Kidney capillary endothelial cell (primary cell): ENCODE results near the gene CDK5R1.
A peak's percentile ranks its signal among the peaks of the same experiment; 100 is the strongest.
"Not testable (repeated sequence)": the region's sequence is repeated elsewhere in the genome, so short reads cannot be mapped to it uniquely, and the experiment has no call there.

ENCODE experiments used
- DNase-seq: peaks from one replicate; pipeline ENCODE4 v3.0.0-alpha.2; 2018; ENCODE audit warnings: low spot score

Gene CDK5R1

DNA sequence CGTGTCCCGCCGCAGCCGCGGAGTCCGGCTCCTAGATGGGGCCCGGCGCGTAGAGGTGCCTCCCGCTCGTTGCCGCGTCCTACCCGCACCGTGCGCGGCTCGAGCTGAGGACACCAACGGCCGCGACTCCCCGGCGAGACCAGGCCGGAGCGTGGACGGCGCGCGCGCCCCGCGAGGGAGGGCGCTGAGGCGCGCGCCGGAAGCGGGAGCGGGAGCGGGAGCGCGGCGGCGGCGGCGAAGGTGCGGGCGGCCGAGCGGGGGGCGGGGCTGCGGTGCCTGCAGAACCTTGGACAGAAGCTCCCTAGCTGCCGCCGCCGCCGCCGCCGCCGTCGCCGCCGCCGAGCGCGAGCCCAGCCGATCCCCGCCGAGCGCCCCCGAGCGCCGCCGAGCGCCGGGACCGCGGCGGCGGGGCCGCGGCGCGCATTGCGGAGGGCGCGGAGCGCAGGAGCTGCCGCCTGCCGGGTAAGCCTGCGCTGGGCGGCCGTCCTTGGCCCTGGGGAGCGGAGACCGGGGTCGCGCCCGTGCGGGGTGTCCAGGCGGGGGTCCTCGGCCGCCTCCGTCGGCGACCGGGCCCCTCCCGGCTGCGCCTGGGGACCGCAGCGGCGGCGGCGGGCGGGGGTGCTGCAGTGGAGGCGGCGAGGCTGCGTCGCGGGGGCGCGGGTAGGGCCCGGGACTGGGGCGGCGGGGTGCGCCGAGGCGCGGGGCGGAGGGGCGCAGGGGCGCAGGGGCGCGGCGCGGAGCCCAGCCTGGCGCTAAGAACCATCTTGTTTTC lies at the start of gene CDK5R1:
TSS of gene CDK5R1 (plus strand) at position 293 of the 772 bp plus-strand sequence. CDS start 628 bp downstream, outside the sequence.
- DNase-seq, result peak; percentile 44

DNA sequence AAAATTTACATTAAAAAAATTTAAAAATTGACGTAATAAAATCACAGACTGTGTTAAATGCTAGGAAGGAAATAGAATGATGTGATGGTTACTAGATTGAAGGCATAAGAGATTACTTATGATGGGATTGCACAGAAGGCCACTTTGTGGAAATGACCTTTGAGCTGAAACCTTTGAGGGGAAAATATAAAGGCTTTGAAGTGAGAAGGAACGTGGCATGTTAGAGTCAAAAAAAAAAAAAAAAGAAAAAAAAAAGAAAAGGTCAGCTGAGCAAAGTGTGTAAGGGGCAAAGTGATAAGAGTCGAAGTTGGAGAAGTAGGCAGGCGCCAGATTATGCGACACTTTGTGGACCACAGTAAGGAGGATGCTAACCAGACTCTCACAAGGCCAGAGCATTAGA lies 46.1 kb upstream of the CDK5R1 start:
- no peak for DNase-seq

DNA sequence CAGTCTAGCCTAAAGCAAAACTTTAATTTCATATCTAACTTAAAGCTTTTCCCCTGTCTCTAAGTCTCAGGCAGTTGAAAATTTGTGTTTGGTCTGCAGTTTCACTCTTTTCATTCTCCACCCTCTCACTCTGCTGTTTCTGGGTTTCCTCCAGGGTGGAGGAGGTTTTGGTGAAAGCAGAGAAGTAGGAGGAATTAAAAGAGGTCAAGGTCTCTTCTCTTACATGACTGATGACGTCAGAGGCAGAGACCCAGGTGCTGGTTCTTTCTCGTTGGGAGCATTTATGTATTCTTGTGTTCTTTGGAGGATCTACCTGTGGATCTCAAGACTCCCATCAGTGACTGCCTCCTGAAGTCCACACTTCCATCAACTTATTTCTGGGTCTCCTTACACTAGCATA lies 44.9 kb upstream of the CDK5R1 start:
- DNase-seq, result no peak

DNA sequence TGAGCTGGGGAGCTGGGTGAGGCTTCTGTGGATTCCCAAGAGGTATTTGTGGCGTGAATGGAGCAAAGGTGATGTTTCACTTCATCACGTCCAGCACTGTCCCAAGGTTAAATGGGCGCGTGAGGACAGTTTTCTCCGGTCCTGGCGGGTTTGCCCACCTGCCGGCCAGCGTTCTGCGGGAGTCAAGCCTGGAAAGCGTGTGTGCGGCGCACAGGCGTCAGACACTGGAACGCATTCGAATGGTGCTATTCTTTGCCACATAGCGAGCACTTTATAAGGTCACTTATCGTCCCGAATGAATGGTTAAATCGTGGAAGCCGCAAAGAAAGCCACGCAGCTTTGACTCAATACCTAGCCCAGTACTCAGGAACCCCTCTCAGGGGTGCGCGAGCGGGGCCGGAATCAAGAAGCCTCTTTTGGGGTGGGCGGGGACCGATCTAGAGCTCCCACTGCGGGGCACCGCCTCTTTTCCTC lies 42.9 kb upstream of the CDK5R1 start:
- DNase-seq, result no peak

DNA sequence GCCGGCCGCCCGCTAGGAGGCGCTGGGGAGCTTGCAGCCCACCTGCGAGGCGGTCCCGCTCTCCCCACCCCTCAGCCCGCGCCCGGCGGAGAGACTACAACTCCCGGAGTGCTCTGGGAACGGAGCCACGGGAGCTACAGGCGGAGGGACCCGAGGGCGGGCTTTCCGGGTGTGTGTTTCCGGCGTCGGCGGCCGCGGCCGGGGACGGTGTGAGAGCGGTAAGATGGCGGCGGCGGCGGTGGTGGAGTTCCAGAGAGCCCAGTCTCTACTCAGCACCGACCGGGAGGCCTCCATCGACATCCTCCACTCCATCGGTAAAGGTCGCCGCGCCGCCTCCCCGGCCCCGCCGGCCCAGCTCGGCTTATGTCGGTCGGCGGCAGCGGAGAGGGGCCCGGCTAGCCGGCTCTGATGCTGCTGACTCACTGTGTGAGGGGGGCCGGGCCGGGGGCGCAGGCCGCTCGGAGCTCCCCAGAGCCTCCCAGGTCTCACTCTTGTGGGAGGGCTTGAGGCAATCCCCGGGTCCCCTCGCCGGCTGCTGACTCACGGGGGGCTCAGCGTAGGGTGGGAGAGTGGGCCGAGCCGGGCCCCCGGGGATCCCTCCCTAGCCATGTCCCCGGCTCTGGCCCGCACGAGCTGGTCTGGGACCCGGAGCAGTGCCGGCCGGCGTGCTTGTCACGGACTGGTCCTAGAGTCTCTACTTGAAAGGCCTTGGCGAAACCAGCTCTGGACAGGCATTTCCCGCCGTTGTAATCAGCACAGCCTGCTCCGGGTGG lies 42.3 kb upstream of the CDK5R1 start, which contains the start of gene PSMD11:
TSS of gene PSMD11 (plus strand) at position 210 of the 773 bp plus-strand sequence. CDS start at position 224, 14 bp downstream.
- peak; percentile 96 for DNase-seq

DNA sequence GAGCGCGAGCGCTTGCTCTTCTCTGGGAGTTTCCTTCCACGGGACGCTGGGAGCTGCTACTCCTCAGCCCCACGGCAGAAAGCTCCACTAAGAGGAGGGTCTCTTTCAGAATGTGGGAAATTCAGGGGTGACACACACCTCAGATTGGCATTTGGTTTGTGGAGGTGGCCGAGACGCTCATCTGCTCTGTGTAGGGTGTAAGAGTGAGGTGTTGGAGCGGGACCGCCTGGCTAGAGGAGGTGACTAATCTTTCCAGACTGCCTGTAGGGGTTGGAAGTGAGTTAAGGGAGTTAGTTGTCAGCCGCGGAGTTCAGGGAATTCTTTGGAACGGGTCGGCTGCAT lies 41.7 kb upstream of the CDK5R1 start:
- peak; percentile 71 for DNase-seq

DNA sequence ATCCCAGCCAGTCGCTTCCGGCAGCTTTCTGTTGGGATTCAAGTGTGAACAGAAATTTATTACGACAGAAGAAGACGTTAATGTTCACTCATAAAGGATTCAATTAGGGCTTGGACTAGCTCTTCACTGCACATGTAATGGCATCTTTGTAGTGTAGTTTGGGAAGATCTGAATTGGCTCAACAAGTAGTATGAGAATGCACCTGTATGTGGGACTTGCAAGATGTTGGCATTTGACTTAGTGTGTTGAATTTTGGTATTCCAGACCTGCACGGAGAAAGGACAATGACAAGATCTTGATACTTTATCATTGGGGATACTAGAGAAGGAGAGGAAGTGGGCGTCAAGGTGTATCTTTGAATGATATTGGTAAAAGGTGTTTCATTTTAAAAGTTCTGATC lies 41.3 kb upstream of the CDK5R1 start:
- DNase-seq, result no peak

DNA sequence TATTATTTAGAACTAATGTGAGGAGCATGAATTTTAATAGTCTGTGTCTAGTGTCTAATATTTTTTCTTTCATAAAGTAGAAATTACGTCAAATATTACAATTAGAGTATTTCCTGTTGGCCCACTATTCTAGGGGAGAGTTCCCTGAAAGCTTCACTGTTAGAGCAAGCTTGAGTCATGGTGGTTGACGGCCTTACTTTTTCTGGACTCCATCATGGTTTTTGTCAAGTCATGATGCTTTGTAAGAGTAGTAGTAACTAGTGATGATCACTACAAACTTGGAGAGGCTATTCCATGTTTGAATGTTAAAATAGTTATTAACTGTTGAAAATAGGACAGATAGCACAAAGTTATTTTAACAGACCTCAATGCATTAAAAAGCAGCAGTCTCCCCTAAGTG lies 40.8 kb upstream of the CDK5R1 start:
- peak; percentile 18 for DNase-seq

DNA sequence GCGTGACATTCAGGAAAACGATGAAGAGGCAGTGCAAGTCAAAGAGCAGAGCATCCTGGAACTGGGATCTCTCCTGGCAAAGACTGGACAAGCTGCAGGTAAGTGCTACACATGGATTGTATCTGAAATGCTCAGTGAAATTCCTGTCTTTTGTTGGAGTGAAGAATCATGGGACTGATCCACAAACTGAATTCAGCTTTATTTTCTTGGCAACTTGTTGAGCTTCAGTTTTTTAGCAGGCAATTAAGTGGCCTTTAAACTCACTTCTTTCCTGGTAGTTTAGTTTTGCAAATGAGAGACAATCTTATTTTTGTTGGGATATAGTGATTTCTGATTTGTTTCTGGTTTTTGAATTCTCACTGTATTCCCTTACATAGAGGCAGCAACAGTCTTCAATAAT lies 39.8 kb upstream of the CDK5R1 start:
- no peak for DNase-seq

DNA sequence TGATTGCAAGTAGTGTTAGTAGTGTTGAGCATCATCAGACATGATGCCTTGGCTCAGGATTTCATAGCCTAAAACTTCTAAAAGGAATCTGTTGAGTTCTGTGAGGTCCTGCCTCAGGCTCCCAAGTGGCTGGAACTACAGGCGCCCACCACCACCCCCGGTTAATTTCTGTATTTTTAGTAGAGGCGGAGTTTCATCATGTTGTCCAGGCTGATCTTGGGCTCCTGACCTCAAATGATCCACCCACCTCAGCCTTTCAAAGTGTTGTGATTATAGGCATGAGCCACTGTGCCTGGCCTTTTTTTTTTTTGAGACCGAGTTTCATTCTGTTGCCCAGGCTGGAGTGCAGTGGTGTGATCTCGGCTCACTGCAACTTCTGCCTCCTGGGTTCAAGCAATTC lies 36.8 kb upstream of the CDK5R1 start:
- no peak for DNase-seq

DNA sequence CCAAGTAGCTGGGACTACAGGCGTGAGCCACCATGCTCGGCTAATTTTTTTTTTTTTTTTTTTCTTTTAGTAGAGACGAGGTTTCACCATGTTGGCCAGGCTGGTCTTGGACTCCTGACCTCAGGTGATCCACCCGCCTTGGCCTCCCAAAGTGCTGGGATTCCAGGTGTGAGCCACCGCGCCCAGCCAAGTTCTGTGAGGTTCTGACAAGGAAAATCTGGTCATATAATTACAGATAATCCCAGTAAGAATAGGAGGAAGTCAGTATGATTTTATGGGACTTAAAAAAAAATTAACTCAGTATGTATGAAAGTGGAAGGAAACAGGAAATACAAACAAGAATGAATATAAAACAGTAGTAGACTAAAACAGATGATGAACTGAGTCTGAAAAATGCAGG lies 36.4 kb upstream of the CDK5R1 start:
- not testable (repeated sequence) for DNase-seq

DNA sequence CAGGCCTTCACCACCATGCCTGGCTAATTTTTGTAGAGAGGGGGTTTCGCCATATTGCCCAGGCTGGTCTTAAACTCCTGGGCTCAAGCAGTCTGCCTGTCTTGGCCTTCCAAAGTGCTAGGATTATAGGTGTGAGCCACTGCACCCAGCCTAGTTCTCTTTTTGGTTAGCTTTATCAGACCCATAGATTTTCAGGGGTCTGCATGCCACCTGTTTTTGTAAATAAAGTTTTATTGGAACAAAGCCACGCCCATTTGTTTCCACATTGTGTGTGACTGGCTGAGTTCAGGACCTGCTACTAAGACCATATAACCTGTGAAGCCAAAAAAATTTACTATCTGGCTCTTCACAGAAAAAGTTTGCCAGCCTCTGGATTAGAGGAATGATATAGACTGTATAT lies 34.9 kb upstream of the CDK5R1 start:
- no peak for DNase-seq

DNA sequence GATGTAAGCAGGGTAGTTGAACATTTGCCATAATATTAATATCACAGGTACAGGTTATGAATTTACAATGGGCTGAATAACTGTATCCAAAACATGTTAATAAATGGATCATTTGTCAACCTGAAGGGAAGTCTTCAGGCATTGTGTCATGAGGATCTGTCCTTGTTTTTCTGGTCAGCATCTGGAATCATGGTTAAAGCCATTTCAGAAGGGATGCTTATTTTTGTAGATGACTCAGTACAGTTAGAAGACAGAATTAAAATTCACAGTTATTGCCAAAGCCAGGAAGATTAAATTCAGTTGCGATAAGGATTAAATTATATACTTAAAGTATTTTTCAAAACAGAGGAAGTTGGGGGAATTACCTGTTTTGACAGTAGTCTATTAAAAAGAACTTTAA lies 34.5 kb upstream of the CDK5R1 start:
- DNase-seq, result no peak

DNA sequence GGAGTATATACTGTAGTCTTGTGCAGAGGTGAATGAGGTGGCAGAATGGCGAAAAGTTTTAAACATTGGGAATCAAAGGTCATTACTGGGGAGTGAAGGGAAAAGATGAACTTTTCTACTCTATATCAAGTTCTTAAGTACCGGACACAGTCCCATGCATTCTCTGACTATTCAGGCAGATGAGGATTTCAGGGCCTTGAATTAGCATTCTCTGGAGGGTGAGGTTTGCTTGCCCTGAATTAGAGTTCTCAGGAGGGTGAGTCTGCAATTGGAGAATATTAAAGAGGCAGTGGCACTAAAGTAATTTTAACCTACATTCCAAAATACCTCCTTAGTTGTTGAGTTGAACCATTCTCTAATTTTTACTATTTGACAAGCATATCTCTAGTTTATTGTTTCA lies 33.4 kb upstream of the CDK5R1 start:
- no peak for DNase-seq

DNA sequence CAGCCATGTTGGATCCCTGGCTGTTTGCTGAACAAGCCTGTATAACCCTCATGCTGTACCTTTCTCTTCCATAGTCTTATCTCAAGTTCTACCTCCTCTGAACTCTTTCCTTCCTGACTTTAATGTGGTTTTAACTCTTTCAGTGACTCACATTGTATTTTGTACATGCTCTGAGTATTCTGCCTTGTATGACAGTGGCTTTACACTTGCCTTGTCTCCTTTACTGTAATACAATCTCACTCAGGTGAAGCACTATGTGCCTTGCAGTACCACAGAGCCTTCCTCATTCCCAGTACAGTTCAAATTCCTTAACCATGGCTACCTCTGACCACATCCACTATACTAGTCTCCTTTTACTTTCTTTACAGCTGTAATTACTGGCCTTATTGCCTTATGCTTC lies 28.4 kb upstream of the CDK5R1 start:
- DNase-seq, result no peak

DNA sequence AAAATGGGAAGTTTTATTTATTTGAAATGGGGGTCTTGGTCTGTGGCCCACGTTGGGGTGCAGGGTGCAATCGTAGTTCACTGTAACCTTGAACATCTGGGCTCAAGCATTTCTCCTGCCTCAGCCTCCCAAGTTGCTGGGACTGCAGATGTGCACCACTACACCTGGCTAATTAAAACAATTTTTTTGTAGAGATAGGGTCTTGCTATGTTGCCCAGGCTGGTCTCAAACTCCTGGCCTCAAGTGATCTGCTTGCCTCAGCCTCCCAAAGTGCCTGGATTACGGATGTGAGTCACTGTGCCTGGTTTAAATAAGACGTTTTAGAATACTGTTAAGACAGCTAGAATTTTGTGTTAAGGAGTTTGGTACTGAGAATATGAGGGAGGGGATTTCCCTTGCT lies 26.7 kb upstream of the CDK5R1 start:
- DNase-seq, result no peak

DNA sequence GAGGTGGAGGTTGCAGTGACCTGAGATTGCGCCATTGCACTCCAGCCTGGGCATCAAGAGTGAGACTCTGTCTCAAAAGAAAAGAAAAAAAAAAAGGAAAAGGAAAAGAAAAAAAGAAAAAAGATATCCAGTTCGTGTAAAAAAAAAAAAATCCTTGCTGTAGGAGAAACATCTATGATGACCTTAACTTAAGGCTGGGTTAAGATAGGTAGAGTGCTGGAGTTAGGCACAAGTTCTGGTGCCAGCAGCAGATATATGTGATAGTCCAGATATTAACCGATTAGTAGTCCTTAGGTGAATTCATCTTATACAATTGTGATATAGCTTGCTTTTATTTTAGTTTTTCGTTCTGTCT lies 25.3 kb upstream of the CDK5R1 start:
- DNase-seq, result no peak

DNA sequence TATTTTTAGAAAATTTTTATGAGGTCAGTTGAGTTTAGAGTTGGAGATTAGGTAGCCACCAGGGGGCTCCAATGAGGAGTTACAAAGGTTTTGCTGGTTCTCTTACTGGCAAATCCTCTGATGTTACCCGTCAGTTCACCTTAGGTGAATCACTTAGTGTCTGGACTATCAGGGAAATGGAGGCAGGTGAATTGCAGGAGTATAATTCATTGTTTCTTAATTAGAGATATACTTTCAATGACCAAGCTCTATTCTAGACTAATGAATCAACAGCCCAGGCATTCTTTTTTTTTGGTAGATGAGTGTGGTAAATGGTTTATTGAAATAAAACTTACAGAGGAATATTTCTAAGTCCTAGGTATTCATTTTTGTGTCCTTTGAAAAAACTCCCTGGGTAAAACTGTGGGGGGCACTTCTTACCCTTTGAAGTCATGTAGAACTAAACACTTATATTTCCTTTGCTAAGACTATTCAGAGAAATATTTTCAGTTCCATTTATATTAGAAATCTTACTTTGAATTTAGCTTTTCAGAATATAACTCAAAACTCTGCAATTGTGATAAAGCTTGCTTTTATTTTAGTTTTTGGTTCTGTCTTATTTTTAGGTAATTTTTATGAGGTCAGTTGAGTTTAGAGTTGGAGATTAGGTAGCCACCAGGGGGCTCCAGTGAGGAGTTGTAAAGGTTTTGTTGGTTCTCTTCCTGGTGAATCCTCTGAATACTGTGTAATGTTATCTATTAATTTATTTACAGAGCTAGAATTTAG lies 24.8 kb upstream of the CDK5R1 start:
- DNase-seq, result peak; percentile 54

DNA sequence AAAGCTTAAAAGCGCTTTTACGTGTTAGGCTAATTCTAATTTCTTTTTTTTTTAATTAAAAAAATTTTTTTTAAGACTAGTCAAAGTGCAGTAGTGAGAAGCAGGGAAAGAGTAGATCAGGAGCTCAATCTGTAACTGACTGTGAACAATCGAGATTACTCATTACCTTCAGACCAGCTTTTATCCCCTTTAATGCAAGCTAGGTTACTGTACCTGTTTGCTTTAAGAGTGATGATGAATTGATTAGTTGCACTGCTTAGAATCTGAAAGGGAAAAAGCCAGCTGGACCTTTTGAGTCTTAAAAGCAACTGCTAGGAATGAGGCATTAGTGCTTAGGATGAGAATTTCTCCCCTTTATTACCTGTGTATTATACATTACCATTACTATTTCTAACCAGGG lies 23.5 kb upstream of the CDK5R1 start:
- DNase-seq, result no peak

DNA sequence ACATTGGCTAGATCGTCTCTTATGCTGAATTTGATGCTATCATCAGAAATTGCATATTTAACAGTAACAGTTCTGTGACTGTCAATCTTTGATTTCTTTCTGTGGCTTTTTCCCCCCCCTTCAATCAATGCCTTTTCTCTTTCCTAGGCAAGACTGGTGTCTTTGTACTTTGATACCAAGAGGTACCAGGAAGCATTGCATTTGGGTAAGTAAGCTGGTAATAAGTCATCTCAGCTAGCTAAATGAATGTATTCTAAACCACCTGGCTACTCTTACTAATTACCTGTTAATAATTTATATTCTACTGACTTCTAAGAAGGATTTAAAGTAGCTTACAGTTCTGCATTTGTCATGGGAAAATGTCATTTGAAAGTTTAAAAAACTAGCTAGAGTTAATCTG lies 22.4 kb upstream of the CDK5R1 start:
- no peak for DNase-seq

DNA sequence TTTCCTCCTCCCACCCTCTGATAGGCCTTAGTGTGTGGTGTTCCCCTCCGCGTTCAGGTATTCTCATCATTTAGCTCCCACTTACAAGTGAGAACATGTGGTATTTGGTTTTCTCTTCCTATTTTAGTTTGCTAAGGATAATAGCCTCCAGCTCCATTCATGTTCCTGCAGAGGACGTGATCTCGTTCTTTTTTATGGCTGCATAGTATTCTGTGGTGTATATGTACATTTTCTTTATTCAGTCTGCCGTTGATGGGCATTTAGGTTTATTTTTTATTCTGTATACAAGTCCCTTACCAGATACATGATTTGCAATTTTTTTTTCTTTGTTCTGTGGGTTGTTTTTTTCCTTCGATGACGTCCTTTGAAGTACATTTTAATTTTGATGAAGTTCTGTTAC lies 18.8 kb upstream of the CDK5R1 start:
- DNase-seq, result no peak

DNA sequence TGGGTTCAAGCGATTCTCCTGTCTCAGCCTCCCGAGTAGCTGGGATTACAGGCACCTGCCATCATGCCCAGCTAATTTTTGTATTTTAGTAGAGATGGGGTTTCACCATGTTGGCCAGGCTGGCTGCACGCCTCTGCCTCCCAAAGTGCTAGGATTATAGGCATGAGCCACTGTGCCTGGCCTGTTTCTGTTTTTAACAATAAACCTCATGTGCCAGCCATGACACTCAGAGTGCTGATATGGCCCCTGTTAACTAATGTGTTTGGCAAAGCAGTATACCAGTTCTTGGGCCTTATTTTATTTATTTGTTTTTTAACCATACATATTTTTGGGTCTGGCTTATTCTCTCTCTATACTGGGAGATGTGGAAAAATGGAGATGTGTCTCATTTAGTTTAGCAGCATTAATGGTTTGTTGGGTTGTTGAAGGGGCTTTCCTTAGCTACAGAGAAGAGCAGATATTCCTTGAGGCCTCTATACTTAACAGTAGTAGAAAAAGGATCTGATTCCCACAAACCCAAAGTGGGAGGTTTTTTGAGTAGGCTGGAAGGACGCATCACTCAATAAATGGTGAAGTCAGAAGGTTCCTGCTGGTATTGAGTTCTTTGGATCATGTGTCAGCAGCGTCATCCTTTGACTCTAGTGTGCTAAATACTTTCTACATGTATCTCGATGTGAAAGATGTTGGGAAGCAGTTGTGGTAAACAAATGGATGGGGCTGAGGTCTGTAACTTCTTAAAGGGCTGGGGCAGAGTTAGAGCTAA lies 16.2 kb upstream of the CDK5R1 start:
- DNase-seq, result no peak
